Epithelial cell of proximal tubule (primary cell): ENCODE measurements around the gene PLXNA4. TPM values are rescaled to one million over a fixed set of nuclear protein-coding genes. Genes with fewer than 3 reads are reported as not detected.
"Not testable (repeated sequence)": the region's sequence is repeated elsewhere in the genome, so short reads cannot be mapped to it uniquely, and the experiment has no call there.

ENCODE experiments used
- DNase-seq: peaks from one replicate; pipeline ENCODE4 v3.0.0-alpha.2; 2011; ENCODE audit warnings: low read depth
- H3K4me3 ChIP-seq: 2 replicates; pipeline ENCODE4 v1.5.1; 2011; ENCODE audit warnings: low read depth, mild to moderate bottlenecking, low read length
- total RNA-seq: library from RNA; depleted of rRNA; stranded (reverse); fragments of >200 nt; gene quantifications from 2 replicates; pipeline ENCODE4 v1.2.3, GENCODE V29; 2015
- TF ChIP-seq, protein P1 (sequence below): conservative IDR thresholded peaks from 2 replicates; pipeline ENCODE4 v1.5.1; 2012; ENCODE audit warnings: low read depth, mild to moderate bottlenecking, low read length

Gene PLXNA4
- total RNA-seq, 1 donor from 2014 or later = not detected

DNA sequence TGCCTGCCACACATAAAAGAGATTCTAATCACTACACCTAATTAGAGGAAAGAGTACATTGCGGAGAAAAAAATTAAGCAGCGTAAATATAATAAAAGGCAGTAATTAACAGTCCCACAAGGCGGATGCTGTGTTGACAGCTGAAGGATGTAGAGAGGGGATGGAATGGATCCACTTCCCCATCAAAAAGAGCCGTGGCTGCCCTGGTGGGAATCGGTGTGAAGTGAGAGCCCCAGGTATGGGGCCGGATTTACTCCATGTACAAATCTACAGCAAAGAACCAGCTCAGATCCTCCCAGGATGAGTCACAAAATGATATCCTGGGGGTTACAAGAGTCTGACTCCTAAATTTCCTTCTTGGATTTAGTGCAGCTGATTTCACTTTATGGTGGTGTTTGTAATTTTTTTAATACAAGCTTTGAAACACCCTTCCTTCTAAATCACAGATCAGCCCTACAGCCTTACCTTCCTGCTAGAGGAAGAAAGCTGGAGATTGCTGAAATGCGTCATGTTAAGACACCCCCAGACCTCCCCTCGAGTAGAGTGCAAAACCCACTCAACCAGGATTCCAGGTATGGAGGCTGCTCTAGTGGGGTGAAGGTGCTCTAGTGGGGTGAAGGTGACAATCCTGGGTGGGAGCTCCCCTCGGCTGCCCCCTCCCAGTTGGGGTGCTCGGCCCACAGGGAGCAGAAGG is 398.4 kb downstream of the PLXNA4 start:
- TF ChIP-seq, protein P1, sequence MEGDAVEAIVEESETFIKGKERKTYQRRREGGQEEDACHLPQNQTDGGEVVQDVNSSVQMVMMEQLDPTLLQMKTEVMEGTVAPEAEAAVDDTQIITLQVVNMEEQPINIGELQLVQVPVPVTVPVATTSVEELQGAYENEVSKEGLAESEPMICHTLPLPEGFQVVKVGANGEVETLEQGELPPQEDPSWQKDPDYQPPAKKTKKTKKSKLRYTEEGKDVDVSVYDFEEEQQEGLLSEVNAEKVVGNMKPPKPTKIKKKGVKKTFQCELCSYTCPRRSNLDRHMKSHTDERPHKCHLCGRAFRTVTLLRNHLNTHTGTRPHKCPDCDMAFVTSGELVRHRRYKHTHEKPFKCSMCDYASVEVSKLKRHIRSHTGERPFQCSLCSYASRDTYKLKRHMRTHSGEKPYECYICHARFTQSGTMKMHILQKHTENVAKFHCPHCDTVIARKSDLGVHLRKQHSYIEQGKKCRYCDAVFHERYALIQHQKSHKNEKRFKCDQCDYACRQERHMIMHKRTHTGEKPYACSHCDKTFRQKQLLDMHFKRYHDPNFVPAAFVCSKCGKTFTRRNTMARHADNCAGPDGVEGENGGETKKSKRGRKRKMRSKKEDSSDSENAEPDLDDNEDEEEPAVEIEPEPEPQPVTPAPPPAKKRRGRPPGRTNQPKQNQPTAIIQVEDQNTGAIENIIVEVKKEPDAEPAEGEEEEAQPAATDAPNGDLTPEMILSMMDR = no peak
- H3K4me3 ChIP-seq = no peak overlapping the region
- no peak for DNase-seq

DNA sequence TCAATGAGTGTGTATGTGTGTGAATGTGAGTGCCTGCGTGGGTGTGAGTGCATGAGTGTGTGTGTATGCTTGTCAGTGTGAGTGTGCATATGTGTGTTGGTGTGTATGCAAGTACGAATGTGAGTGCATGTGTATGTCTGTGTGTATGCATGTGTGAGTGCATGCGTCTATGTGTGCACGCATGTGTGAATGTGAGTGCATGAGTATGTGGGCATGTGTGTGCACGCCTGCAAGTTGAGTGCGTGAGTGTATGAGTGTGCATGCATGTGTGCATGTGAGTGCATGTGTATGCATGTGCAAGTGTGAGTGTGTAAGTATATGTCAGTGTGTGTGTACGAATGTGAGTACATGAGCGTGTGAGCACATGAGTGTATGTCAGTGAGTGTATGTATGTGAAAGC is 399.6 kb downstream of the PLXNA4 start:
- no peak overlapping the region for H3K4me3 ChIP-seq
- DNase-seq = no peak
- TF ChIP-seq, protein P1 = no peak

DNA sequence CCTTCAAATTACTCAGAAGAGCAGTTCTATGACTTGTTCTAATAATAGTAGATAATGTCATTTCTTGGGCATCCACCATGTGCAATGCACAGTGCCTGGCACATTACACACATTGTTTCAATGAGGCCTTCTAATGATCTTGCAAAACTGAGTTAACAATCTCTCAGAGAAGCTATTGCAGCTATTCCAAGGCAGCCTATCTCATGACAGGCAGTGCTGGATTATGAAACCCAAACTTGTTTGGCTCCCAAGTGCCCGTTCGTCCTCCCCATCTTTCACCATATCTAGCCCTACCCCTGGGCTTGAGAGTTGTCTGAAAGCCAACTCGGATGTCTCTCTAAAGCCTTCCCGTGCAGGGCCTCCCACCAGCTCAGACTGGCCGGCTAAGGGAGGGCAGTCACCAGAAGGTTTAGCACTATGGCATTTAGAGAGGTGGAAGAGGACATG is 405.1 kb downstream of the PLXNA4 start:
- H3K4me3 ChIP-seq = no peak overlapping the region
- no peak for DNase-seq
- TF ChIP-seq, protein P1 = no peak

DNA sequence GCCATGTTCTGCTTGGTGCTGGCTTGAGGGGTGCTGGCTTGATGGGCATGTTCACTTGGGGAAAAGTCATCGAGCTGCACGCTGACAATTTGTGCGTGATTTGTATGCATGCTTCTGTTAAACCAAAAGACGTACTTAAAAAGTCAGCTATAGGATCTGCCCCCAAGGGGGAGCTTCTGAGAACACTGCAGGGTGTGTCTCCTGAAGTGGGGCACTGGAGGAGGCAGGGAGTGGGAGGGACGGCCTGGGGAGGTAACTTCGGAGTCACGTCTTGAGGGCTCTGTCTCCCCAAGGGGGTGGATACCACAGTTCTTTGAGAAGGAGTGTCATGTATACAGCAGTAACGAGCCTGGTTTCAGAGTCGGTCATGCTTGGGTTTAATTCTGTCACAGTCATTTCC is 406.5 kb downstream of the PLXNA4 start:
- TF ChIP-seq, protein P1 = no peak
- DNase-seq = no peak
- no peak overlapping the region for H3K4me3 ChIP-seq

DNA sequence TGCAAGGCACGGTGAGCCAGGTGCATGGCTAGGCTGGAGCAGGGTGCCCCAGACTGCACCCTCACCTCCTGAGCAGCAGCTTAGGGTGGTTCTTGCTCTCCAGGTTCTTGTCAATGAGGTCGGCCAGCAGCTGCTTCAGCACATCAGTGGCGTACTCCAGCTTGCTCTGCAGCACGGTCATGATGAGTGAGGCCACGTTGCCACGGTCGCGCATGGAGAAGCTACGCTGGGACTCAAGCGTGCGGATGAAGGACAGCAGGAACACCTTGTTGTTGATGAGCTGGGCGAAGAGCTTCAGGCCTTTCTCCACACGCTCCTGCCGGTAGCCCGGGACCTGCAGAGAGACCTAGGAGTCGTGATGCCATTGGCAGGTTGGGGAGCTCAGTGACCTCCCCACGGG is 408.0 kb downstream of the PLXNA4 start:
- TF ChIP-seq, protein P1 = no peak
- no peak for DNase-seq
- H3K4me3 ChIP-seq = no peak overlapping the region

DNA sequence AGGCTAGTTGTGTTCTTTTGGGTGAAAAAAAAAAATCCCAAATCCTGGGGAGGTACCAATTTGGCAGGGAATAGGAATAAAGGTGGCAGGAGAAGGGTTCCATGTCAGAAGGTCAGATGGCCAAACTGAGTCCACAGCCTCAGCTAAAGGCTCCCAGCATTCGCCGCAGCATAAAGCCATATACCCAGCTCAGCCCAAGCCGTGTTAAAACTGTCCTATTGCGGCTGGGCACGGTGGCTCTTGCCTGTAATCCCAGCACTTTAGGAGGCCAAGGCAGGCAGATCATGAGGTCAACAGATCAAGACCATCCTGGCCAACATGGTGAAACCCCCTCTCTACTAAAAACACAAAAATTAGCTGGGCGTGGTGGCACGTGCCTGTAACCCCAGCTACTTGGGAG is 410.6 kb downstream of the PLXNA4 start:
- H3K4me3 ChIP-seq, DNase-seq: not testable (repeated sequence)

DNA sequence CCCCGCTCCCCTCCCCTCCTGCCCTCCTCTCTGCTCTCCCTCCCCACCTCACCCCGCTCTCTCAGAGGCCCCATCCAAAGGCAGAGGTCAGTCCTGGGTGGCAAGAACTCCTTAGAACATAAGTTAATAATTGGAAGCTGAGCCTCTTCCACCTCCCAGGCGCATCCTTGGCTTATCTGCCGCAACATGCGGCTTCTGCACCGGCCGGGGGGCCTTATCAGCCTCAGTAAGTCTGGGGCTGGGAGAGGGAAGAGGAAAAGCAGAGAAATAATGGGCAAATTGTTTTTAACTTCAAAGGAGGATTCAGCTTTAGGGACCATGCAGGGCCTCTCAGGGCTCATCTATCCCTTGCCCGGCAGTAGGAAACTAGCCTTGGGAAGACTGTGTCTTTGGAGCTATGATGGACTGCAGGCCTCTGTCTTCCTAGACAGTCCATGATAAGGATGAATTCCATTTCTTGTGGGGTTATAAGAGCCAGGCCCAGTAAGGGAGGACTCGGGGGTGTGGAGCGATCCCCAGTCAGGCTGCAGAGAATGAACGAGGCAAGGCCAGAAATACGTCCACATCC is 411.6 kb downstream of the PLXNA4 start:
- DNase-seq = no peak
- TF ChIP-seq, protein P1 = no peak
- no peak overlapping the region for H3K4me3 ChIP-seq
